Renal cortical epithelial cell (primary cell): ENCODE data around the gene ADGRV1. TPM values are rescaled to one million over a fixed set of nuclear protein-coding genes. Genes with fewer than 3 reads are reported as not detected.
A peak's percentile ranks its signal among the peaks of the same experiment; 100 is the strongest.
"Not testable (repeated sequence)": the region's sequence is repeated elsewhere in the genome, so short reads cannot be mapped to it uniquely, and the experiment has no call there.

Experiments
- DNase-seq: peaks from one replicate; pipeline ENCODE4 v3.0.0-alpha.2; 2011; ENCODE audit warnings: low read depth
- total RNA-seq: library from RNA; depleted of rRNA; stranded (reverse); fragments of >200 nt; gene quantifications from 2 replicates; pipeline ENCODE4 v1.2.3, GENCODE V29; 2014

The ADGRV1 gene
- total RNA-seq, 1 donor from 2014 or later: 0.55 TPM

- no peak for DNase-seq
Measured at GRCh38 chr5:90991201-90991600, 432.6 kb downstream of the ADGRV1 start.

DNA sequence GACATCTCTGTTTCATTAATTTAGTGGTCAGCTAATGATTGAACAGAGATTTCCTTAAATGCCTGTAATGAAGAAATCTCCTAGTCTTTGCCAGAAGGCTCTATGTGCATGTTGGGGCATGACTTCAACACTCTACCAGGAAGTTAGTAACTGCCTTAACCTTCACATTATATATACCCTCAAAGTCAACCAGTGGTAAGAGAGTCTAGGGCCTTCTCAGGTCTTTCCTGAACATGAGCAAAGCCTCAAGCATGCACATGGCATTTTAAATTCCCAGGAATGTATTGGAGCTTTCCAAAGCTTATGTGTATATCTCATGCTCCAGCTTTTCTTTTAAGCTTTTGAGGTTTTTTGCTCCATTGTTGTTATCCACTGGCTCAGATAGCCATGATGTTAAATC lies 436.2 kb downstream of the ADGRV1 start:
- no peak for DNase-seq

GRCh38 chr5:90996089-90996488 lies 437.5 kb downstream of the ADGRV1 start:
- DNase-seq: no peak

GRCh38 chr5:90997082-90997481 lies 438.5 kb downstream of the ADGRV1 start:
- DNase-seq: no peak

GRCh38 chr5:91000743-91001142 lies 442.1 kb downstream of the ADGRV1 start:
- no peak for DNase-seq

- DNase-seq: no peak
Measured at GRCh38 chr5:91006713-91007112, 448.1 kb downstream of the ADGRV1 start.

GRCh38 chr5:91007251-91007650 lies 448.7 kb downstream of the ADGRV1 start:
- no peak for DNase-seq

DNA sequence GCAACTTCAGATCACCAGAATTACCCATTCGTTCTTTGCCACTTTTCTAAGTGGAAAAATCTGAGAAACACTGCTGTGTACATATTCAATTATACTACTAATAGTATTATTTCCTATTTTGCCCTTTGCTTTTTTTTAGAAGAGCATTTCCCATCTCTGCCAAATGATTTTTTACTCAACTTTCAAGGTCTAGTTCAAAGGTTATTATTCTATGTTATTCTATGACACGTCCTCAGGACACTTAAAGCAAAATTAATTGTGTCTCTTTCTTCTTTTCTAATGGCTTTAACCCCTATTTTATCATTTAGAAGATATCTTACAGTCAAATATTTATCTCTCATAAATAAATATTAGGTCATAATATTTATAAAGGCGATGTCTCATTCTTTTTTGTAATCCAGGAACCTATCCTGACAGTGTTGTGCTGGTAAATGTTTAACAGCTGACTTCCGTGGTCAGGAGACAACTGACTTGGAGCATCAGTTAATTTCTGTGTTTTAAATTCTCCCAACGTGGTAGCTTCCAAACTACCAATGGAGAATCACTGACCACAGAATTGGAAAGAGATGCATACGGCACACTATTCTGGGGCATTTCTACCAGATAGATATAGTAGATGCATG lies 449.3 kb downstream of the ADGRV1 start:
- DNase-seq: peak; percentile 29

- DNase-seq: no peak
Measured at GRCh38 chr5:91010090-91010489, 451.5 kb downstream of the ADGRV1 start.

GRCh38 chr5:91011029-91011428 lies 452.4 kb downstream of the ADGRV1 start:
- DNase-seq: peak; percentile 21

DNA sequence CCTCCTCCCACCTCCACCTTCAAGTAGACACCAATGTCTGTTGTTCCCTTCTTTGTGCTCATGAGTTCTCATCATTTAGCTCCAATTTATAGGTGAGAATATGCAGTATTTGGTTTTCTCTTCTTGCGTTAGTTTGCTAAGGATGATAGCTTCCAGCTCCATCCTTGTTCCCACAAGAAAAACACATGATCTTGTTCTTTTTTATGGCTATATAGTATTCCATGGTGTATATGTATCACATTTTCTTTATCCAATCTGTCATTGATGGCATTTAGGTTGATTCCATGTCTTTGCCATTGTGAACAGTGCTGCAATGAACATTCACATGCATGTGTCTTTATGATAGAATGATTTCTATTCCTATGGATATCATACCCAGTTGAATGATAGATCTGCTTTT lies 454.3 kb downstream of the ADGRV1 start:
- DNase-seq: not testable (repeated sequence)

DNA sequence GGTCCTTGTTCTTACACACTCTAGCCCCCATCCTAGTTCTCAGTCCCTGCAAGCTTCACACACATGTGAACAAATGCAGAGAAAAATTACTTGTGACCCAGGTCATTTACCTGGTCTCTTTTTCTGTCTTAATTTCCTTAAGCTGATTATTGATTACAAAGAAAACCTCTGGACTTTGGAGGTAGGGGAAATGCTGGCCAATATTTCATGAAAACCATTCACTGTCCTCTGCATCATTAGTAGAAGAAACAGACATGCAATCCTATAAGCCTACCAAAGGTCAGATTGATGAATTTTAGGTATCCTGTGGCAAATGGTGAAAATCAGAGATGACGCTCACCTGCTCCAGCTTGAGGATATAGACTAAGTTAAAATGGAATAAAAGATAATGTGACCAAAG lies 457.7 kb downstream of the ADGRV1 start:
- no peak for DNase-seq

GRCh38 chr5:91016954-91017700 lies 458.5 kb downstream of the ADGRV1 start:
- DNase-seq: peak; percentile 84

DNA sequence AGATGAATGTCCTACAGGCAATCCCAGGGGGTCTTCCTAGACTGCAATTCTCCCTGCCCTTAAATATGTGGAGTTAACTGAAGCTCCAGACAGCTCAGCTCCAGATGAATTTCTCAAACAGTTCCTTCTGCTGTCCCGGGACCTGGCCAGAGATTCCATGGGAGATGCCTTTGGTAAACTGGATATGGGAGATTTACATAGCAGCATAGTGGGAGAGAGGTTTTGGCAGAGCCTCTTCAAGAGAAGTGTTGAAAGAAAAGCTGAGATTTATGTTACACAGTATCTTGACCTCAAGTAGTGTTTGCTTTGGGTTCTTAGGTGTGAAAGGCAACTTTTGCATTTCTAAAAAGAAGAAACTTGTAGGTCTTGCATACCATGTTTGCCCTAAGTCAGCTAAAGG lies 459.6 kb downstream of the ADGRV1 start:
- DNase-seq: peak; percentile 27

DNA sequence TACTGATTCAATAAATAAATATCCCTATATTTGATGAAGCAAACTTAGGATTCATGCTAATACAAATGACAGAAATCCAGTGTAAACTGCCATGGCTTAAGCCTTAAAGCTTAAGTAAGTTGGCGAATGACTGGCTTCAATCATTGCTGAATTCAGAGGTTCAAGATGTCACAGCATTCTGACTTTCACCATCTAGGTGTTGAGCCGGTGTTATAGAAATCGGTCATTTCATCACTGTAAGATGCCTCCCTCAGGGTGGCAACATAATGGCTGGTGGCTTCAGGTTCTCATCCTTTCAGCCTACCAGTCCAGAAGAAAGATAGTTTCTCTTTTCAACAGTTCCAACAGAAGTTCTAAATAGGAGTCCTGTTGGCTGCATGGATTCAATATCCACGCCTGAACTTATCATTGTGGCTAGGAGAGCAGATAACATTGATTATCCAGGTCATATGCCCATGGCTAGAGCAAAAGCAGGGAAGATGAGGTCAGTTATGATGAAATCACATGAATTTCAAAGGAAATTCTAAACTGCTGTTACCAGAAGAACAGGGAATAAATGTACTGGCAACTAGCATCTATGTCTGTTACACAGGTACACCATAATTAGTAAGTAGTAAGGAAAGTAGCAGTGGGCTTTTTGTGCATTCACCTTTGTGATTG lies 460.2 kb downstream of the ADGRV1 start:
- no peak for DNase-seq

DNA sequence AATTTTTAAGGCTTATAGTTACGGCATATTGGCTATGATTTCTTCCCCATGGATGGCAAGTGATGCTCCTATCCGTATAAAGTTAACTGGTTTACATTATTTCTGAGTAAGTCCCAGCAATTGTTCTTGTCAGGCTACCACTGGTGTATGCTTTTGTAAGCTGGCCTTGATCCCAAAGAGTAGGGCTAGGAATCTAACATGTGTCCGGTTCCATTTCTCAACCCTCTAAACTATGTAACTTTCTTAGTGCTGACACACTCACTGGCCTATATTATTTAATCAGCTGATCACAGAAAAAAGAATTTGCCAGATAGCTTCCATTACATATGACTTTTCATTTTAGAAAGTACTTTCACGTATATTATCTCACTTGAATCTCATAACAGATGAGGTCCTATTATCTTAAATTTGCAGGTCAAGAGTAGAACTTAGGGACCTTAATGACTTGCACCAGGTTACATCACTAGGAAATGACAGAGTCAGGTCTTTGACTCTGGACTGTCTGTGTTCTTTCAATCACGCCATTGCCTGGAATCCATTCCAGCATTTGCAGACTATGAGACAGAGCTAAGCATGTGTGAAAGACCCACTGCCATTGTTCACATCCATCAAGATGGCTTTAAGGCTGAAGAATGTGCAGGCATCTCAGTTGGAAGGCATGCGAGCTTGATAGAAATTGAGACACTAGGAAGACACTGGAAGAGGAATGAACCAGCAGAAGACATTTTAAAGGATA lies 461.6 kb downstream of the ADGRV1 start:
- peak; percentile 80 for DNase-seq

DNA sequence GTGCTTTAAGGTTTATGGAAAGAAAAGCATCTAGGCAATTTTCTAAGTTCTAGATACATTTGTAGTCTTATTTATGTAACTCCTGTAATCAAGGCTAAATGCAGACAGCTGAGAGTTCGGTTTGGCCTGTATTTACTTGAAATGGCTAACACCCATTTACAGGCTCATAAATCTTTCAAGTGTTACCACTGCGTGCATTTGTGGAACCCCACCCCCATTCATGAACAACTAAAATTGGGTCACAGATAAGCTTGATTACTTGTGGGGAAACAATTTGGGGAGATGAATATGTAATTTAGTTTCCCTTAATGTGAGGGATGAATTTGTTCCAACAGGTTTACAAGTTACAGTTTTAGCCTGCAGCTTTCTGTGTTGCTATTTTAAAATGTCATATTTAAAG lies 463.9 kb downstream of the ADGRV1 start:
- DNase-seq: no peak

GRCh38 chr5:91024206-91024605 lies 465.6 kb downstream of the ADGRV1 start:
- peak; percentile 41 for DNase-seq

DNA sequence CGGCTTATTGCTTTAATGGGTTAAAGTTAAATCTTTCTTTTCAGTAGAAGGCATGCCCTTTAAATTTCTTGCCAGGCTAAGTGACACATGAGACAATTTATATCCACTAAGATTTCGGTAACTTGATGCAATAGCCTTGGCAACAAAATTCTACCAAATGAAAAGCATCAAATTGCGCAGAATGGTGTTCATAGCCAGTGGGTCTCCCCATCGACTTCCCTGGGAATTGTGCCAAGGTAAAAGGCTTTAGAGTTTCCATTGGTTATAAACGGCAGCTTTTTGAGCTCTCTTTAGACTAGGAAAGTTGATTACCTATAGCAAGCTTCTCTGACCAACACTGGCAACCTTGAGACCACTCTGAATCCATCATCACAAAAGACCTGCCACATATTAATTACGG lies 466.1 kb downstream of the ADGRV1 start:
- no peak for DNase-seq

DNA sequence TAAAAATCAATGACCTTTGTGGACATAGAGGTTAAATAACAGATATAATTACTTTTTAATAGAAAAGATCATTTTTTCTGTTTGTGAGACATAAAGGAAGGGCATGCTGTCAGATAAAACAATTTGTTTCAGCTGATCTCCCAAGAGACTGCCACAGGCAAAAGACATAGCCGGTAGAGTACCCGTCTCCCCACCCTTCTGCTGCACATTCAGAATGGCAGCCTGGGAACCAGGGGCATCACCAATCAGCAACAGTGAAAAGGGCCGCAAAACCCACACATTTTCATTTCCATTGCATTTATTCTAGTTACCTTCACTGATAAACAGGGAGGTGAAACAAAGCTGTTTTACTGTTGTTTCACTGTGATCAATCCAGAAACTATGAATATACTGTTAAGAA lies 466.9 kb downstream of the ADGRV1 start:
- no peak for DNase-seq

GRCh38 chr5:91025956-91026355 lies 467.4 kb downstream of the ADGRV1 start:
- no peak for DNase-seq

- no peak for DNase-seq
Measured at GRCh38 chr5:91026466-91026865, 467.9 kb downstream of the ADGRV1 start.
